Neural cell (in vitro differentiated cells): Measurements from ENCODE around the gene SOX5.

Source experiments
- EZH2 ChIP-seq: fragments of 200-600, 300-800 bp; shearing (Covaris generic), sonication (generic); IDR thresholded peaks from 2 replicates; pipeline ENCODE4 v1.6.1; 2014; ENCODE audit warnings: antibody characterized with exemption, low read length, borderline replicate concordance, mild to moderate bottlenecking; ENCODE audit not compliant: insufficient read depth, poor library complexity, severe bottlenecking
- POLR2AphosphoS5 ChIP-seq: IDR thresholded peaks from 2 replicates; pipeline ENCODE4 v1.6.1; 2012
- RAD21 ChIP-seq: fragments of 450-650 bp; conservative IDR thresholded peaks from 2 replicates; pipeline ENCODE4 v1.6.1; 2014; ENCODE audit warnings: antibody characterized with exemption, mild to moderate bottlenecking, moderate library complexity
- TAF1 ChIP-seq: IDR thresholded peaks from 2 replicates; pipeline ENCODE4 v1.6.1; 2012; ENCODE audit warnings: low read depth
- TF ChIP-seq, protein P1 (sequence below): fragments of 450-650 bp; IDR thresholded peaks from 2 replicates; pipeline ENCODE4 v1.5.1; 2014; ENCODE audit warnings: antibody characterized with exemption, mild to moderate bottlenecking, moderate library complexity; ENCODE audit not compliant: poor library complexity, severe bottlenecking
- TF ChIP-seq, protein P2 (sequence below): IDR thresholded peaks from 2 replicates; pipeline ENCODE4 v1.6.1; 2012; ENCODE audit warnings: borderline replicate concordance

GRCh38 chr12:23945249-23945648 is 4.2 kb downstream of the SOX5 start:
- TF ChIP-seq, protein P1, sequence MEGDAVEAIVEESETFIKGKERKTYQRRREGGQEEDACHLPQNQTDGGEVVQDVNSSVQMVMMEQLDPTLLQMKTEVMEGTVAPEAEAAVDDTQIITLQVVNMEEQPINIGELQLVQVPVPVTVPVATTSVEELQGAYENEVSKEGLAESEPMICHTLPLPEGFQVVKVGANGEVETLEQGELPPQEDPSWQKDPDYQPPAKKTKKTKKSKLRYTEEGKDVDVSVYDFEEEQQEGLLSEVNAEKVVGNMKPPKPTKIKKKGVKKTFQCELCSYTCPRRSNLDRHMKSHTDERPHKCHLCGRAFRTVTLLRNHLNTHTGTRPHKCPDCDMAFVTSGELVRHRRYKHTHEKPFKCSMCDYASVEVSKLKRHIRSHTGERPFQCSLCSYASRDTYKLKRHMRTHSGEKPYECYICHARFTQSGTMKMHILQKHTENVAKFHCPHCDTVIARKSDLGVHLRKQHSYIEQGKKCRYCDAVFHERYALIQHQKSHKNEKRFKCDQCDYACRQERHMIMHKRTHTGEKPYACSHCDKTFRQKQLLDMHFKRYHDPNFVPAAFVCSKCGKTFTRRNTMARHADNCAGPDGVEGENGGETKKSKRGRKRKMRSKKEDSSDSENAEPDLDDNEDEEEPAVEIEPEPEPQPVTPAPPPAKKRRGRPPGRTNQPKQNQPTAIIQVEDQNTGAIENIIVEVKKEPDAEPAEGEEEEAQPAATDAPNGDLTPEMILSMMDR: no peak
- TF ChIP-seq POLR2AphosphoS5 (no peak), EZH2 (no peak), RAD21 (no peak), TAF1 (no peak)
- TF ChIP-seq, protein P2, sequence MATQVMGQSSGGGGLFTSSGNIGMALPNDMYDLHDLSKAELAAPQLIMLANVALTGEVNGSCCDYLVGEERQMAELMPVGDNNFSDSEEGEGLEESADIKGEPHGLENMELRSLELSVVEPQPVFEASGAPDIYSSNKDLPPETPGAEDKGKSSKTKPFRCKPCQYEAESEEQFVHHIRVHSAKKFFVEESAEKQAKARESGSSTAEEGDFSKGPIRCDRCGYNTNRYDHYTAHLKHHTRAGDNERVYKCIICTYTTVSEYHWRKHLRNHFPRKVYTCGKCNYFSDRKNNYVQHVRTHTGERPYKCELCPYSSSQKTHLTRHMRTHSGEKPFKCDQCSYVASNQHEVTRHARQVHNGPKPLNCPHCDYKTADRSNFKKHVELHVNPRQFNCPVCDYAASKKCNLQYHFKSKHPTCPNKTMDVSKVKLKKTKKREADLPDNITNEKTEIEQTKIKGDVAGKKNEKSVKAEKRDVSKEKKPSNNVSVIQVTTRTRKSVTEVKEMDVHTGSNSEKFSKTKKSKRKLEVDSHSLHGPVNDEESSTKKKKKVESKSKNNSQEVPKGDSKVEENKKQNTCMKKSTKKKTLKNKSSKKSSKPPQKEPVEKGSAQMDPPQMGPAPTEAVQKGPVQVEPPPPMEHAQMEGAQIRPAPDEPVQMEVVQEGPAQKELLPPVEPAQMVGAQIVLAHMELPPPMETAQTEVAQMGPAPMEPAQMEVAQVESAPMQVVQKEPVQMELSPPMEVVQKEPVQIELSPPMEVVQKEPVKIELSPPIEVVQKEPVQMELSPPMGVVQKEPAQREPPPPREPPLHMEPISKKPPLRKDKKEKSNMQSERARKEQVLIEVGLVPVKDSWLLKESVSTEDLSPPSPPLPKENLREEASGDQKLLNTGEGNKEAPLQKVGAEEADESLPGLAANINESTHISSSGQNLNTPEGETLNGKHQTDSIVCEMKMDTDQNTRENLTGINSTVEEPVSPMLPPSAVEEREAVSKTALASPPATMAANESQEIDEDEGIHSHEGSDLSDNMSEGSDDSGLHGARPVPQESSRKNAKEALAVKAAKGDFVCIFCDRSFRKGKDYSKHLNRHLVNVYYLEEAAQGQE: no peak
